Breast epithelium (tissue), 4 donors: ENCODE measurements around the gene CTRL. TPM values are rescaled to one million over a fixed set of nuclear protein-coding genes. Genes with fewer than 3 reads are reported as not detected.

ENCODE experiments used
- DNase-seq, 2 donors: peaks; one replicate each; pipeline ENCODE4 v3.0.0-alpha.2; 2019; ENCODE audit warnings: low spot score in 2 of 2
- H3K27ac ChIP-seq, 2 donors: fragments of 200-600 bp; sonication (generic) in 1 of 2; one replicate each; pipeline ENCODE4 v1.5.1; 2016 to 2019; ENCODE audit warnings: mild to moderate bottlenecking in 1 of 2
- H3K27me3 ChIP-seq, 2 donors: fragments of 200-600 bp; sonication (generic) in 1 of 2; one replicate each; pipeline versions ENCODE4 v1.5.1 to v1.6.0; 2017 to 2019; ENCODE audit warnings: control low read depth in 1 of 2, mild to moderate bottlenecking in 1 of 2
- H3K36me3 ChIP-seq: fragments of 200-600 bp; one replicate; pipeline ENCODE4 v1.5.1; 2019
- H3K4me1 ChIP-seq, 2 donors: fragments of 200-600 bp; sonication (generic); one replicate each; pipeline ENCODE4 v1.5.1; 2016 to 2019; ENCODE audit warnings: control low read depth in 1 of 2
- H3K4me3 ChIP-seq, 3 donors: fragments of 200-600 bp; sonication (generic); 1 replicate in 2 of 3; 2 replicates in 1 of 3; pipeline ENCODE4 v1.5.1; 2016 to 2019; ENCODE audit warnings: mild to moderate bottlenecking in 3 of 3, moderate library complexity in 2 of 3
- H3K9me3 ChIP-seq, 2 donors: fragments of 200-600 bp; sonication (generic) in 1 of 2; one replicate each; pipeline ENCODE4 v1.5.1; 2016 to 2019; ENCODE audit warnings: control low read depth in 1 of 2
- CTCF ChIP-seq, 3 donors: fragments of 450-650 bp; IDR thresholded peaks; one replicate each; pipeline ENCODE4 v1.5.1; 2016 to 2017; ENCODE audit warnings: antibody characterized with exemption in 3 of 3, mild to moderate bottlenecking in 3 of 3, moderate library complexity in 3 of 3
- POLR2A ChIP-seq: fragments of 450-650 bp; IDR thresholded peaks from one replicate; pipeline ENCODE4 v1.6.1; 2016; ENCODE audit warnings: antibody characterized with exemption, mild to moderate bottlenecking, moderate library complexity
- POLR2AphosphoS5 ChIP-seq, 3 donors: sonication (generic); formaldehyde crosslinking; IDR thresholded peaks; one replicate each; pipeline ENCODE4 v1.6.1; 2017; ENCODE audit warnings: antibody characterized with exemption in 3 of 3
- intact Hi-C: fragments of 100-400 bp; cut with DNase I; formaldehyde crosslinking; loops from one replicate; pipeline ENCODE4 v1.15.1; 2023; ENCODE audit warnings: low total_unique reads
- total RNA-seq, 3 donors: library from RNA; depleted of rRNA; stranded (reverse); fragments of >200 nt; gene quantifications; one replicate each; pipeline ENCODE4 v1.1.0, GENCODE V29; 2016

CTRL gene
- total RNA-seq, 3 donors from 2014 or later: 1.0 to 2.6 (median 1.8) TPM

DNA sequence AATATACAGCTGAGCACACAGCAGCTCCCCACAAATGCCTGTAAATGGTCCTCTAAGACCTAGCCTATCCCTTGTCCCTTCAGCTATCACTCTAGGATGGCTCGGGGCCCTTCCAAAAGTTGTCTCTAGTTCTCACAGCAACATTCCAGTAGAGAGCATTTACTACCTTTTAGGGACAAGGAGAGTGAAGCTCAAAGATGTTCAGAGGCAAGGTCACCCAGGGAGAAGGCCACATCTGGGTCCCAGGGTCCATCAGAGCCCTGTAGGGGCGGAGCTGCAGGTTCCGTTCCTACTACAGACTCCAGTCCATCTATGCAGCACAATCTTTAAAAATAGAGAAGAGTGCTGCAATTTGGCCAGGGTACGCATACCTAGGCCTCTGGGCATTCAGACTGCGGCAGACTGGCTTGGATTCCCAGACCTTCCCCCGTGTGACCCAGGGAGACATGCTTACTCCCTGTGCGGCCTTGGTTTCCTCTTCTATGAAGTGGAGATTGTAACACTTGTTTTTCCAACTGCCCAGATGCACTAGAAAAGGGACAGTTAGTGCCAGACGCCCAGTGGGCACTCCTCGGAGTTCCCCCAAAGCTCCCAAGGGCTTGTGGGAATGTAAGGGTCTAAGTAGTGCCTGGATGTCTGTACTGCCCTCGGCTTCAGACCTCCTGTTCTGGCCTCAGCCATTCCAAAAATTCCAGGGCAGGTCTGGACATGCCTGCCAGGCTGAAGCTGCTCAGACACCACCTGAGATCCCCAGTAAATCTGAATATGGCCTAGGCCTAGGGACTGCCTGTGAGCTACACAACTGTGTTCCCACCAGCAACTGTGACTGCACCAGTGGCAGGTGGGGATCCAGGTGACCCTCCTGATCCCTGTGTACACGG, 34.2 kb upstream of the CTRL start:
- H3K27ac ChIP-seq: peak overlapping the region; percentile 92 to 98
- peak overlapping the region; percentile 84 to 96 (median 89) for H3K4me3 ChIP-seq
- intact Hi-C loops: no loop called here

DNA sequence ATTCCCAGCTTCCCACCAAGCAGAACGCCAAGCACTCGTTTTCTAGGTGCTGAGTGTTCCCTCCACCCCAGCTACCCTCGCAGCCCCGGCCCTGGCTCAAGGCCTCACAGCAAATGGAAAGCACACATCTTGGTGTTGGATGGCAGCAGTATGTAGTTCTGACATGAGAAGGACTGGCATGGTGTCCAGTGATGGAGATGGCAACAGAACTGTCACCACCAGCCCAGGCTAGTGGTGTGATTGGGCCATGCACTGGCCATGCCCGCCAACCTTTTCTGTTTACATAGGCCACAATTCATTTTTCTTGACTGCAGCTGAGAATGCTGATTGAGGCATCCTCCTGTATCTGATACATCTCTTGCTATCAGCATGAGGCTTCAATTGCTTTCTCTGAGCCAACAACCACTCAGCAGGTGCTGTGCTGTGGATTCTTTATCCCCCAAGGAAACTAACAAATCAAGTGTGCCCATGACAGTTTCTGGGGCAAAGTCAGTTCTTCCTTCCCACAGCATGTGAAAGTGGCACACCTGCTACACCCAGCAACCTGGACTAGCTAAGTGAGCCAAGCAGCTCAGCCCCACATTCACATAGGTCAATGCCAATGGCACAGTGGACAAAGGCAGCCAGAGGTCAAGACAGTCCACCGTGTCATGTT, 32.9 kb upstream of the CTRL start:
- intact Hi-C loops: no loop called here
- H3K4me3 ChIP-seq: no peak overlapping the region
- peaks cover 22 to 35% of the 10 kb centered on the region in 2 donors for H3K4me1 ChIP-seq
- H3K27me3 ChIP-seq: no peaks in the 10 kb centered on the region
- no peak overlapping the region for H3K27ac ChIP-seq
- no peaks in the 10 kb centered on the region for H3K36me3 ChIP-seq
- DNase-seq: no peak
- no peaks in the 10 kb centered on the region for H3K9me3 ChIP-seq
- TF ChIP-seq CTCF (IDR thresholded peaks at IDR 0.05): no peak
- TF ChIP-seq POLR2A: no peak
- TF ChIP-seq POLR2AphosphoS5 (IDR thresholded peaks at IDR 0.05): no peak

More for the DNA sequence above, 34.2 kb upstream of the CTRL start:
- Histone ChIP-seq H3K27me3 (no peaks in the 10 kb centered on the region), H3K9me3 (no peaks in the 10 kb centered on the region), H3K36me3 (no peaks in the 10 kb centered on the region), H3K4me1 (peaks cover 20 to 33% of the 10 kb centered on the region in 2 donors)
- DNase-seq: peak in 1 of 2 donors; percentile 58
- TF ChIP-seq CTCF (IDR thresholded peaks at IDR 0.05) (no peak), POLR2A (no peak), POLR2AphosphoS5 (IDR thresholded peaks at IDR 0.05) (no peak)

DNA sequence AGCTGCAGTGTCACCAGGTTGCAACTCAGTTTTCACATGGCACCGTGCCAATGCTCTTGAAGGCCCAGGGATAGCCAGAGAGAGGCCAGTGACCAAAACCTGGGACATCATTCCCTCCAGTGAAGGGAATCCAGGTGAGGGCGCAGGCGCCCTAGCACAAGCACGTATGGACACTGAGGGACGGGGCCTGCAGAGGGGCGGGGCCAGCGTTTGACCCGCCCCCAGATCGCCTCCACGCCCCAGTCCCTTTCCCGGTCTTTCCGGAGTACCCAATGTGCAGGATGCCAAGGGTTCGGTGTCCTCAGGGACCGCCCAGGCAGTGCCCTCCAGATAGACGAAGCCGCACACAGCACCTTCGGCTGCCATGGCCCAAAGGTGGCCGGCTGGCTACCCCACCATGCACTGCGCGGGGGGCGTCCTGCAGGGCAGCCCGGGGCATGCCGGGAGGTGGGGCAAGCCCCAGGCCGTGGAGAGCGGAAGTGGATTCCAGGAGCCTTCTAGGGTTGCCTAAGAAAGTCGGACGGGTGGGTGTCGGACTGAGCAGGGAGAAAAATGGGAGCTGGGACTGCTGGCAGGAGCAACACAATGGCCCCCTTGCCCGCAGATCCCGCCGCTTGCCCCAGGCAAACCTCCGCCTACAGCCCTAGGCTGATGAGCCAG, 32.1 kb upstream of the CTRL start:
- Histone ChIP-seq H3K4me3 (peak overlapping the region in 1 of 3 donors; percentile 10), H3K36me3 (no peaks in the 10 kb centered on the region), H3K4me1 (peaks cover 25 to 35% of the 10 kb centered on the region in 2 donors), H3K27me3 (no peaks in the 10 kb centered on the region), H3K9me3 (no peaks in the 10 kb centered on the region), H3K27ac (peak overlapping the region; percentile 23 to 90)
- no peak for TF ChIP-seq POLR2AphosphoS5 (IDR thresholded peaks at IDR 0.05)
- no peak for TF ChIP-seq CTCF (IDR thresholded peaks at IDR 0.05)
- TF ChIP-seq POLR2A: no peak
- intact Hi-C loops: no loop called here
- DNase-seq: no peak

GRCh38 chr16:67963292-67963661, 31.6 kb upstream of the CTRL start:
- intact Hi-C loops: no loop called here
- Histone ChIP-seq H3K27me3 (no peaks in the 10 kb centered on the region), H3K36me3 (no peaks in the 10 kb centered on the region), H3K27ac (peak overlapping the region; percentile 23 to 90), H3K9me3 (no peaks in the 10 kb centered on the region), H3K4me1 (peaks cover 25 to 35% of the 10 kb centered on the region in 2 donors), H3K4me3 (no peak overlapping the region)
- TF ChIP-seq CTCF (IDR thresholded peaks at IDR 0.05): no peak
- no peak for TF ChIP-seq POLR2A
- no peak for TF ChIP-seq POLR2AphosphoS5 (IDR thresholded peaks at IDR 0.05)
- no peak for DNase-seq
